Activated CD4-positive, alpha-beta T cell treated with anti-CD3 and anti-CD28 coated beads, Interleukin-2, amount 50 U/mL, for 16 hours (primary cell): ENCODE results near the gene PRMT7.
"Not testable (repeated sequence)": the region's sequence is repeated elsewhere in the genome, so short reads cannot be mapped to it uniquely, and the experiment has no call there.

Source experiments
- DNase-seq: peaks from one replicate; pipeline ENCODE4 v3.0.0-alpha.2; 2020

PRMT7 gene

GRCh38 chr16:68283801-68284598 lies 26.8 kb upstream of the PRMT7 start:
- DNase-seq = no peak

GRCh38 chr16:68284847-68285246 lies 26.0 kb upstream of the PRMT7 start:
- DNase-seq = no peak

GRCh38 chr16:68285683-68286082 lies 25.1 kb upstream of the PRMT7 start:
- DNase-seq = no peak

- peak; percentile 57 for DNase-seq
These were observed 24.4 kb upstream of the PRMT7 start for GRCh38 chr16:68286153-68287074.

- DNase-seq = peak; percentile 54
These were observed 23.3 kb upstream of the PRMT7 start for GRCh38 chr16:68287276-68288251.

GRCh38 chr16:68288252-68288650 lies 22.6 kb upstream of the PRMT7 start:
- DNase-seq = no peak

- DNase-seq = not testable (repeated sequence)
These were observed 22.0 kb upstream of the PRMT7 start for GRCh38 chr16:68288796-68289195.

GRCh38 chr16:68289202-68289601 lies 21.6 kb upstream of the PRMT7 start:
- DNase-seq = no peak

GRCh38 chr16:68289621-68290329 lies 21.0 kb upstream of the PRMT7 start:
- peak; percentile 24 for DNase-seq

GRCh38 chr16:68290450-68290849 lies 20.4 kb upstream of the PRMT7 start:
- DNase-seq = no peak

- no peak for DNase-seq
These were observed 19.6 kb upstream of the PRMT7 start for GRCh38 chr16:68291227-68291626.

- DNase-seq = no peak
These were observed 18.4 kb upstream of the PRMT7 start for GRCh38 chr16:68292425-68292824.

GRCh38 chr16:68296291-68296690 lies 14.5 kb upstream of the PRMT7 start:
- DNase-seq = no peak

GRCh38 chr16:68296693-68297092 lies 14.1 kb upstream of the PRMT7 start:
- no peak for DNase-seq

GRCh38 chr16:68297908-68298307 lies 12.9 kb upstream of the PRMT7 start:
- no peak for DNase-seq

- no peak for DNase-seq
These were observed 12.5 kb upstream of the PRMT7 start for GRCh38 chr16:68298312-68298711.

GRCh38 chr16:68298907-68299561 lies 11.8 kb upstream of the PRMT7 start:
- DNase-seq = no peak

- no peak for DNase-seq
These were observed 11.0 kb upstream of the PRMT7 start for GRCh38 chr16:68299571-68300453.

- DNase-seq = no peak
These were observed 9.9 kb upstream of the PRMT7 start for GRCh38 chr16:68300734-68301459.

- no peak for DNase-seq
These were observed 4.2 kb upstream of the PRMT7 start for GRCh38 chr16:68306633-68307032.
